ENCODE results near the gene EEF1A2. TPM values are rescaled to one million over a fixed set of nuclear protein-coding genes. Genes with fewer than 3 reads are reported as not detected.

The EEF1A2 gene
- total and polyA plus RNA-seq, 12 donors, result 881 to 1,465 (median 1,307) TPM

- Histone ChIP-seq H3K4me3 (no peak overlapping the region), H3K27ac (no peak overlapping the region), H3K9me3 (no peaks in the 10 kb centered on the region), H3K4me1 (peaks cover 0 to 34% (median 16%) of the 10 kb centered on the region in 9 donors), H3K36me3 (no peaks in the 10 kb centered on the region), H3K27me3 (peaks cover 0 to 38% (median 20%) of the 10 kb centered on the region in 7 donors)
- no peak for DNase-seq
- 53 to 59% methylated on average over 12 of the region's 12 CpGs for WGBS, 2 donors
- no peak for ATAC-seq
- intact Hi-C loops (cut with DNase I), result loop anchor here in 3 of 10 donors (10.0 kb wide), 1 partner anchor 330 kb away; the partner anchor contains the start of genes ABHD16B (in 3 of the 3) and TPD52L2 (in 3 of the 3)
- TF ChIP-seq CTCF (IDR thresholded peaks at IDR 0.05), result no peak
Observed at GRCh38 chr20:63534427-63534830, 35.5 kb upstream of the EEF1A2 start.

GRCh38 chr20:63533871-63534393 lies 35.0 kb upstream of the EEF1A2 start:
- Histone ChIP-seq H3K9me3 (no peaks in the 10 kb centered on the region), H3K27ac (no peak overlapping the region), H3K4me1 (peaks cover 0 to 34% (median 16%) of the 10 kb centered on the region in 9 donors), H3K36me3 (no peaks in the 10 kb centered on the region), H3K4me3 (no peak overlapping the region), H3K27me3 (peaks cover 0 to 38% (median 20%) of the 10 kb centered on the region in 7 donors)
- DNase-seq (no peak), ATAC-seq (no peak)
- intact Hi-C loops (cut with DNase I), result loop anchor here in 3 of 10 donors (10.0 kb wide), 1 partner anchor 331 kb away; the partner anchor contains the start of genes ABHD16B (in 3 of the 3) and TPD52L2 (in 3 of the 3)
- 63 to 76% methylated on average over 28 of the region's 28 CpGs for WGBS, 2 donors
- no peak for TF ChIP-seq CTCF (IDR thresholded peaks at IDR 0.05)

- no peak overlapping the region for H3K4me3 ChIP-seq
- no peak overlapping the region for H3K27ac ChIP-seq
- no peak for TF ChIP-seq CTCF (IDR thresholded peaks at IDR 0.05)
- peaks cover 0 to 34% (median 12%) of the 10 kb centered on the region in 9 donors for H3K4me1 ChIP-seq
- intact Hi-C loops (cut with DNase I), result loop anchor here in 3 of 10 donors (10.0 kb wide), 1 partner anchor 331 kb away; the partner anchor contains the start of genes ABHD16B (in 3 of the 3) and TPD52L2 (in 3 of the 3)
- no peaks in the 10 kb centered on the region for H3K9me3 ChIP-seq
- no peak for ATAC-seq
- no peak for DNase-seq
- H3K36me3 ChIP-seq, result no peaks in the 10 kb centered on the region
- H3K27me3 ChIP-seq, result peaks cover 0 to 38% (median 20%) of the 10 kb centered on the region in 7 donors
- 72 to 79% methylated on average over 14 of the region's 14 CpGs for WGBS, 2 donors
Observed at GRCh38 chr20:63533388-63533787, 34.5 kb upstream of the EEF1A2 start.

- Histone ChIP-seq H3K36me3 (no peaks in the 10 kb centered on the region), H3K4me1 (peaks cover 0 to 25% (median 4%) of the 10 kb centered on the region in 9 donors), H3K9me3 (no peaks in the 10 kb centered on the region), H3K4me3 (no peak overlapping the region), H3K27me3 (peaks cover 0 to 38% (median 20%) of the 10 kb centered on the region in 7 donors), H3K27ac (no peak overlapping the region)
- no peak for DNase-seq
- WGBS, 2 donors, result 80 to 84% methylated on average over 24 of the region's 24 CpGs
- TF ChIP-seq CTCF (IDR thresholded peaks at IDR 0.05), result no peak
- intact Hi-C loops (cut with DNase I), result loop anchor here in 3 of 10 donors (10.0 kb wide), 1 partner anchor 332 kb away; the partner anchor contains the start of genes ABHD16B (in 3 of the 3) and TPD52L2 (in 3 of the 3)
- no peak for ATAC-seq
Observed at GRCh38 chr20:63532449-63532971, 33.6 kb upstream of the EEF1A2 start.

All from heart right ventricle (tissue), 16 donors.